Measurements from ENCODE around the gene ARPC5.
"Not testable (repeated sequence)": the region's sequence is repeated elsewhere in the genome, so short reads cannot be mapped to it uniquely, and the experiment has no call there.

ARPC5 gene

GRCh38 chr1:183635606-183636333 is at the start of gene ARPC5:
ARPC5 (minus strand) TSS chr1:183635783; CDS start chr1:183635659, 124 bp downstream.
- peak; percentile 89 to 90 for ATAC-seq

- ATAC-seq, result peak; percentile 41 to 43
Observed at GRCh38 chr1:183685112-183685713, 49.6 kb upstream of the ARPC5 start.

GRCh38 chr1:183679363-183679762 is 43.8 kb upstream of the ARPC5 start:
- not testable (repeated sequence) for ATAC-seq

- no peak for ATAC-seq
Observed at GRCh38 chr1:183678819-183679218, 43.2 kb upstream of the ARPC5 start.

GRCh38 chr1:183676586-183677189 is 41.1 kb upstream of the ARPC5 start:
- ATAC-seq, result no peak

GRCh38 chr1:183675883-183676585 is 40.5 kb upstream of the ARPC5 start:
- ATAC-seq, result no peak

- no peak for ATAC-seq
Observed at GRCh38 chr1:183675381-183675780, 39.8 kb upstream of the ARPC5 start.

- ATAC-seq, result no peak
Observed at GRCh38 chr1:183674886-183675285, 39.3 kb upstream of the ARPC5 start.

GRCh38 chr1:183674339-183674738 is 38.8 kb upstream of the ARPC5 start:
- ATAC-seq, result no peak

- ATAC-seq, result no peak
Observed at GRCh38 chr1:183673605-183674323, 38.2 kb upstream of the ARPC5 start.

- ATAC-seq, result no peak
Observed at GRCh38 chr1:183670169-183670568, 34.6 kb upstream of the ARPC5 start.

GRCh38 chr1:183656355-183656754 is 20.8 kb upstream of the ARPC5 start:
- no peak for ATAC-seq

- ATAC-seq, result peak in 1 of 2 donors; percentile 71
Observed at GRCh38 chr1:183655562-183656075, 20.0 kb upstream of the ARPC5 start.

- no peak for ATAC-seq
Observed at GRCh38 chr1:183654706-183655105, 19.1 kb upstream of the ARPC5 start.

GRCh38 chr1:183653876-183654451 is 18.4 kb upstream of the ARPC5 start:
- ATAC-seq, result no peak

- ATAC-seq, result no peak
Observed at GRCh38 chr1:183653462-183653794, 17.8 kb upstream of the ARPC5 start.

GRCh38 chr1:183652547-183653461 is 17.2 kb upstream of the ARPC5 start, which contains the start of gene APOBEC4:
APOBEC4 (minus strand) TSS chr1:183653316; CDS start chr1:183648781, 4,535 bp downstream.
- ATAC-seq, result no peak

GRCh38 chr1:183652107-183652506 is 16.5 kb upstream of the ARPC5 start:
- peak; percentile 81 to 88 for ATAC-seq

GRCh38 chr1:183651612-183652011 is 16.0 kb upstream of the ARPC5 start:
- ATAC-seq, result no peak

- ATAC-seq, result no peak
Observed at GRCh38 chr1:183648042-183648441, 12.5 kb upstream of the ARPC5 start.

GRCh38 chr1:183646776-183647175 is 11.2 kb upstream of the ARPC5 start:
- no peak for ATAC-seq

All from activated CD4-positive, CD25-positive, alpha-beta regulatory T cell treated with anti-CD3 and anti-CD28 coated beads, Interleukin-2, amount 50 U/mL, for 24 hours (primary cell).